T-helper 22 cell (primary cell): ENCODE data around the gene ERVK3-1.
"Not testable (repeated sequence)": the region's sequence is repeated elsewhere in the genome, so short reads cannot be mapped to it uniquely, and the experiment has no call there.

Source experiments
- DNase-seq: peaks from one replicate; pipeline ENCODE4 v3.0.0-alpha.2; 2020; ENCODE audit warnings: low read depth

The ERVK3-1 gene

GRCh38 chr19:58304748-58305064 lies 471 bp upstream of the ERVK3-1 start:
- no peak for DNase-seq

- DNase-seq = no peak
Observed at GRCh38 chr19:58305932-58306323, 751 bp downstream of the ERVK3-1 start.

GRCh38 chr19:58307736-58308135 lies 2.6 kb downstream of the ERVK3-1 start:
- DNase-seq = no peak

GRCh38 chr19:58310685-58311084 lies 5.5 kb downstream of the ERVK3-1 start:
- not testable (repeated sequence) for DNase-seq

- no peak for DNase-seq
Observed at GRCh38 chr19:58311345-58311865, 6.2 kb downstream of the ERVK3-1 start.

GRCh38 chr19:58315580-58315979 lies 10.4 kb downstream of the ERVK3-1 start:
- no peak for DNase-seq

GRCh38 chr19:58317476-58318072 lies 12.4 kb downstream of the ERVK3-1 start:
- no peak for DNase-seq

- no peak for DNase-seq
Observed at GRCh38 chr19:58318297-58318696, 13.1 kb downstream of the ERVK3-1 start.

- no peak for DNase-seq
Observed at GRCh38 chr19:58319241-58319640, 14.1 kb downstream of the ERVK3-1 start.

- no peak for DNase-seq
Observed at GRCh38 chr19:58325311-58326022, 20.3 kb downstream of the ERVK3-1 start.

- DNase-seq = no peak
Observed at GRCh38 chr19:58326501-58326913, 21.3 kb downstream of the ERVK3-1 start.

- DNase-seq = peak; percentile 81
Observed at GRCh38 chr19:58326914-58327726, 21.9 kb downstream of the ERVK3-1 start, which contains the start of gene ZSCAN22. TSS of gene ZSCAN22 (plus strand) at chr19:58326994. CDS start at chr19:58334803, 7,809 bp downstream.

- no peak for DNase-seq
Observed at GRCh38 chr19:58328999-58329398, 23.8 kb downstream of the ERVK3-1 start.

GRCh38 chr19:58330458-58330857 lies 25.3 kb downstream of the ERVK3-1 start:
- no peak for DNase-seq

GRCh38 chr19:58332697-58333096 lies 27.5 kb downstream of the ERVK3-1 start:
- DNase-seq = no peak

- no peak for DNase-seq
Observed at GRCh38 chr19:58334691-58335249, 29.6 kb downstream of the ERVK3-1 start.

- no peak for DNase-seq
Observed at GRCh38 chr19:58335630-58336029, 30.5 kb downstream of the ERVK3-1 start.

GRCh38 chr19:58336216-58336615 lies 31.0 kb downstream of the ERVK3-1 start:
- DNase-seq = no peak

- DNase-seq = no peak
Observed at GRCh38 chr19:58336820-58337219, 31.6 kb downstream of the ERVK3-1 start.

GRCh38 chr19:58338336-58338735 lies 33.2 kb downstream of the ERVK3-1 start:
- DNase-seq = no peak

- DNase-seq = no peak
Observed at GRCh38 chr19:58338825-58339558, 33.8 kb downstream of the ERVK3-1 start.

- DNase-seq = no peak
Observed at GRCh38 chr19:58345558-58345957, 40.4 kb downstream of the ERVK3-1 start.
